ENCODE data around the gene BCAS2. TPM values are rescaled to one million over a fixed set of nuclear protein-coding genes. Genes with fewer than 3 reads are reported as not detected.

The BCAS2 gene
- total RNA-seq, 1 experiment from 2014 or later: 62.6 TPM

DNA sequence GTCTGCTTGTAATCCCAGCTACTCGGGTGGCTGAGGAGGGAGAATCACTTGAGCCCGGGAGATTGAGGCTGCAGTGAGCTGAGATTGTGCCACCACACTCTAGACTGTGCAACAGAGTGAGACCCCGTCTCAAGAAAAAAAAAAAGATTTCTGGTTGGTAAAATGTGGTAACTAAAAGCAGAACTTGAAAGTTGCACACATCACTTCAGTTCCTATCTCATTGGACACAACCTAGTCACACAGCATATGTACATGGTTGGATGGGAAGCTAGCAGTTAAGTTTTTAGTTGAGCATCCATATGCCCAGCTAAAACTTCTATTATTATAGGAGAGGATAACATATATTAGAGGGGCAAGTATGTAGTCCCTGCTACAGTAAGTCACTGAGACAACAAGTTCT, 22.1 kb downstream of the BCAS2 start:
- DNase-seq (ENCODE audit: low read depth): no peak

DNA sequence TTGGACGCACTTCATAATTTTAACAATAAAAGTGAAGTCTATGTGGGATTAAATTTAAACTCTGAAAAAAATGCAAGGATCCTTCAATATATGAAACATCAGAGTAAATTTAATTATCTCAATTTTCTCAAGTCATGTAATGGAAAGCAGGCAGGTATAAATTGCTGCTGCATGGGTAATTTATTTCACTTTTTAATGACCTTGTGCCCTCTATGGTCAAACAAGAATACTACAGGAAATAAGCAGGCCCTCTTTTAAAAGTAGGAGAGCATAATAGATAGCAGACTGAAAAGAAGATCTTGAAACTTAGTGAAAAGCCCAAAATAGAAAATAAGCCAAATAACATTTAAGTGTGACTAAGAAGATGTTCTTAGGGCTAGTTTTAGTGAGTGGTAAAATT, 22.9 kb downstream of the BCAS2 start:
- DNase-seq (ENCODE audit: low read depth): peak; percentile 27

DNA sequence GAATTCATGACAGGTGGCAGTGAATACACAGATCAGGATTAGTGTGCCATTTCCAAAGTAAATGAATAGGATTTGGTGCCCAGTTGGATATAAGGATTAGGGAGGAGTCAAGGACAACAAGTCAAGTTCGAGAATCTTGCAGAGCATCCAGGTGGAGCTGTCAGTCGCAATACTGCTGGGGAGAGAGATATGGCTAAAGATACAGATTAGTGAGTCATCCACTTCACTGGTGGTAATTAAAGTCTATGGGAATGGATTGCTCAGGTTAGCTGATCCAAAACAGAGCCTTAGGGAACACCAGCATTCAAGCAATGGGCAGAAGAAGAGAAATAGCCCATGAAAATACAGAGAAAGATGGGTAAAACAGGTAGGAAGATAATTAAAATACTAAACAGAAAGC, 26.8 kb downstream of the BCAS2 start:
- DNase-seq (ENCODE audit: low read depth): peak; percentile 21

DNA sequence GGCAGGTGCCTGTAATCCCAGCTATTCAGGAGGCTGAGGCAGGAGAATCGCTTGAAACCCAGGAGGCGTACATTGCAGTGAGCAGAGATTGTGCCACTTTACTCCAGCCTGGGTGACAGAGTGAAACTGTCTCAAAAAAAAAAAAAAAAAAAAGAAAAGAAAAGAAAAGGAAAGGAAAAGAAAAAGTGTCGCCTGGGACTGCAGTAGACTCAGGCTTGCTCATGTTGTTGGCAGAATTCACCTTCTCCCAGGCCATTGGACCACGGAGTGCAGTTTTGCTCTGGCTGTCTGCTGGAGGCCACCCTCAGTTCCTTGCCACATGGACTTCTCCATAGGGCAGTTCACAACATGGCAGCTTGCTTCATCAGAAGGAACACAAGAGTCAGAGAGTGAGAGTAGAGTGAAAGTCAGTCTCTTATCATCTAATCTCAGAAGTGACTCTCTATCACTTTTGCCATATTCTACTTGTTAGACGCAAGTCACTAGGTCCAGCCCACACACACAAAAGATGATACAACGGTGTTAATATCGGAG, 29.2 kb downstream of the BCAS2 start:
- DNase-seq (ENCODE audit: low read depth): no peak

DNA sequence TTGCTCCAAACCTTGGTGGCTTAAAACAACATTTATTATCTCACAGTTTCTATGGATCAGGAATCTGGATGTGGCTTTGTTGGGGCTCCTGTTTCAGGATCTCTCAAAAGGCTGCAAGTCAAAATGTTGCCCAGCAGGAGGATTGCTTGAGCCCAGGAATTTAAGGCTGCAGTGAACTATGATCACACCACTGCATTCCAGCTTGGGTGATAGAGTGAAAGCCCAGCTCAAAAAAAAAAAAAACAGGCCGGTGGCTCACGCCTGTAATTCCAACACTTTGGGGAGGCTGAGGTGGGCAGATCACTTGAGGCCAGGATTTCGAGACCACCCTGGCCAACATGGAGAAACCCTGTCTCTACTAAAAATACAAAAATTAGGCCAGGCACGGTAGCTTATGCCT, 30.0 kb downstream of the BCAS2 start:
- no peak for DNase-seq (ENCODE audit: low read depth)

DNA sequence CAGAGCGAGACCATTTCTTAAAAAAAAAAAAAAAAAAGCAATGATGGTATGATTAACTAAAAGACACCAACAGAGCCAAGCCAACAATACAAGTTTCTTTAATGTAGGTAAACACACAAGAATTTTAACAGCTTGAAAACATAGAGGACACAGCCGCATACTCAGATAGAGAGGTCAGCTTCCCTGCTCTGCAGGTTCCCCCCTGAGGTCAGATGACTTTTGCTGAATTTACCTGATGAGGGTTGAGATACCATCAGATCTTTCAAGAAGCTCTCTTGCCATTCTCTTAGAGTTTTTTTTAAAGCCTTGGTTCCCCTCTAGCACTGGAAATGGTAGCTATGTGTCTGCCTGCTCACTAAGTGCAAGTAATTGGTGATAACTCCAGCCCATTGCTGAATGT, 31.1 kb downstream of the BCAS2 start:
- DNase-seq (ENCODE audit: low read depth): no peak

DNA sequence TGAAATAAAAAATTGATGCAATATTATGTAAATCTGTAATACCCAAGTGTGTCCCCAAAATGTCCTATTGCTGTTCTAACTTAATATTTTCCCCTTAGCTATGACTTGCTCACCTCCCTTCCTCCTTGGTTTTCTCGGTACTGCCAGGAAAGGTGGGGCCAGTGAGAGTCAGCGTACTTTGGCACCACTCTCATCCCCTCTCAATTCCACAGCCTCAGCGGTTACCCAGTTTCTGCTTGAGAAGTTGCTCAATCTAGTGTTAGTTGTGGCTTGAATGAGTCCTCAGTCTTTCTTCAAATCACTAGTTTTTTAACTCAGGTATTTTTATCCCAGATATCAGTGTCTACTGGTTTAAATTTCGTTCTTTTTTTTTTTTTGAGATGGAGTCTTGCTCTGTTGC, 32.3 kb downstream of the BCAS2 start:
- DNase-seq (ENCODE audit: low read depth): no peak

DNA sequence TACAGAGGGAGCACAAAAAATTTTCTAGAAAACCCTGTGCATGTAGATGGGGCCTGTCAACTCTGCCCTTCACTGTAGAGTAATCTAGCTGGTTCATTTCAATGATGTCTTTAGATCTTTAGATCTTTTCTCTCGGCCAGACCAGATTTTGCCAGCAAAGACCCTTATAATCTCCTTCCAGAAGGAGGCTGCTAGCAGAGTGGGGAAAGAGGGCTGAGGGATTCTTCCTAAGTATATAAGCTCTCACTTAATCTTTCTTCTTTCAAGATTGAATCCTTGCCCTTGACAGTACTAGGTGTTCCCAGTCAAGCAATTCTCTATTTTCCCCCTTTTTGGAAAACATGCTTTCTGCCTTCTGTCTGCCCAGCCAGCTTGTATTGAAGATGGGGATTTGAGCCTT, 34.3 kb downstream of the BCAS2 start:
- no peak for DNase-seq (ENCODE audit: low read depth)

DNA sequence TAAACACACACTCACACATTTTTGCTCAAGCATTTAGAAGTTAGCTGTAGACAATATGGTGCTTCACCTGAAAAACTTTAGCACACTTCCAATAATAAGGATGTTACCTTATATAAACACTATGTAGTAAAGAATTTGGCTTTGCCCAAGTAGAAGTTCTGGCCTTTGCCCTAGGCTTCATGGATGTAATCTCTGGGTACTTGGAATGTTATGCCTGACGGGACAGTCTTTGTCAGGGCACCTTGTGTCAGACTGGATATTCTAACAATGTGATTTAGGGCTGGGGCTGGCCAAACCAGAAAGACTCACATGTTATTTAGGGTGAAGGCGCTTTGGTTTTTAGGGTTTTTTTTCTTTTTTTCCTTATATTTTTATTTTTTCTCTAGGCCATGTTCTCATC, 35.6 kb downstream of the BCAS2 start:
- DNase-seq (ENCODE audit: low read depth): no peak

DNA sequence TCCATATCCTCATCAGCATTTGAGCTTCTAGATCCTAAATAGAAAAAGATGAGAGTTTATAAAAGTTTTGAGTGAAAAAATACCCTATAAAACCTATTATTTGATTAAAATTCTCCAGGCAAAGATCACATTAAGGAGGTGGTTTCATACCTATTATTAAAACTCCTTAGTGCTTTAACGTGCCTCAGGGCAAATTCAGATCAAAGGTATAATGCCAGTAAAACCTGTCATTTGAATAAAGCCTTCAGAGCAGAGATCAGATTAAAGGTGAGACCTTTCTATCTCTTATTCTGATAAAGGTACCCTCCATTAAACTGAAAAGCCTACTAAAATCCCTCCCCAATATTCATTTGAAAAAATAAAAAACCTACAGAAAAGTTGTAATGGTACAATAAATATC, 36.1 kb downstream of the BCAS2 start:
- no peak for DNase-seq (ENCODE audit: low read depth)

DNA sequence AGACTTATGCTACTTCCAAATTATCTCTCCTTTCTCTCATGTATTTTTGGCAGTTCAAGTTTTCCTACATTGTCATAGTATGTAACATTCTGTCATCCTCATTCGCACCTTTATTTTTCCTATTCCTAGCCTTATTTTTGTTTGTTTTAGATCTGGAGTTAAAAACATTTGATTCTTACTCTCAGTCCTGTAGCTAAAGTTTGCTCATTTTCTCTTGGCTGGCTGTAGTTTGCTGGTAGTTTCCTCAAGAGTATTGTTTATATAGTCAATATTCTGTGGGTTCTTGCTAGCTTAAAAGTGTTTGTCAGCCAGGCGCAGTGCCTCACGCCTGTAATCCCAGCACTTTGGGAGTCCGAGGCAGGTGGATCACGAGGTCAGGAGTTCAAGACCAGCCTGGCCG, 40.6 kb downstream of the BCAS2 start:
- DNase-seq (ENCODE audit: low read depth): no peak

DNA sequence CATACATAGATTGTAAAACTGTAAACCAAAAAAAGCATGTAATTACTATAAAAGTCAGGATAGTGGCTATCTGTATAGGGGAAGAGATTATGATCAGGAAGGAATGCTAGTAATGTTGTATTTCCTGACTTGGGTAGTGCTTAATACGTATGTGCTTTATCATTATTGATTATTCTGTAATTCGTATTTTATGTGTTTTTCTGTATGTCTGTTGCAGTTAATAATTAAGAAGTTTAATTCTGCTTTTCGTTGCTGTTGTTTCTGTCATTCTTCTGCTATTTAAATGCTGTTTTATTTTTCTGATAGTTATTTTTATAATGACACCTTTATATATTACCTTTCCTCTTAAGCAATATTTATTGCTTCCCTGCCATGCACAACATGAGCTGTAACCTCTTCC, 41.1 kb downstream of the BCAS2 start:
- no peak for DNase-seq (ENCODE audit: low read depth)

DNA sequence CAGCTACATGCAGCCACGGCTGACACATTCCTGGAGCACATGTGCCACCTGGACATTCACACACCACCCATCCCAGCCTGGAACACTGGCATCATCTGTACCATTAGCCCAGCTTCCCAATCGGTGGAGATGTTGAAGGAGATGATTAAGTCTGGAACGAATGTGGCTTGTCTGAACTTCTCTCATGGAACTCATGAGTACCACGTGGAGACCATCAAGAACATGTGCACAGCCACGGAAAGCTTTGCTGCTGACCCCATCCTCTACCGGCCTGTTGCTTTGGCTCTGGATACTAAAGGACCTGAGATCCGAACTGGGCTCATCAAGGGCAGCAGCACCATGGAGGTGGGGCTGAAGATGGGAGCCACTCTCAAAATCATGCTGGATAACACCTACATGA, 45.4 kb downstream of the BCAS2 start:
- no peak for DNase-seq (ENCODE audit: low read depth)

DNA sequence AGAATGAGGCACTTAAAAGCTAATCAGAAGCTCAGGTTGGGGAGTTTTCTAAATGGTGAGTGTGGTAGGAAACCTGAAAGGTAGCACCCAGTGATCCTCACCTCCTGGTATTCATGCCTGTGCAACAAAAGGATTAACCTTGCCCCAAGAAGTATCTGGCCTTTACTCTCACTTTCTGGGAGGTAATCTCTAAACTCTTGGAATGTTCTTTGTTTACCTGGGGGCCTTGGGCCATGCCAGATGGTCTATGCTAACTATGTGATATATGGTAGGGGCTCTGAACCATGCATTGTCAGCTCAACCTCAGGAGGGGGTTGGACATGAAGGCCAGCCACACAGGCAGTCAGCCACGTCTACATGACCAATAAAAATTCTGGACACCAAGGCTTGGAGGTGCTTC, 46.0 kb downstream of the BCAS2 start:
- DNase-seq (ENCODE audit: low read depth): no peak

DNA sequence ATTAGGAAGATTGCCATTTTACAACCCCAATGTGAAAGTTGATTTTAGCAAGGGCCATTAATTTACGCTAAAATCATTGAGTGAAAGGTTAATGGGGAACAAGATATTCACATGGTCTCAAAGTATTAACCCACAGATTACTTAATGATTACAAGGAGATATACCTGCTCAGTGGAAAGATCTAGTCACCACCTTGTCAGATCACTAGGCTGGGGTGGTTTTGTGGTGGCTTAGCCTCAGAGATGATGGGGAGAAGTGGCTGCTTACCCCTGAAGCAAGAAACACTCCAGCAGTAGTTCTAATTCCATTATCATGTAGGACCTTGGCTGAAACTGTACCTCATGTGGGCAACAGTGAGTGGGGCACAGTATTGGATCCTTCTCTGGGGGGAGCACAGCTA, 50.3 kb downstream of the BCAS2 start:
- no peak for DNase-seq (ENCODE audit: low read depth)

DNA sequence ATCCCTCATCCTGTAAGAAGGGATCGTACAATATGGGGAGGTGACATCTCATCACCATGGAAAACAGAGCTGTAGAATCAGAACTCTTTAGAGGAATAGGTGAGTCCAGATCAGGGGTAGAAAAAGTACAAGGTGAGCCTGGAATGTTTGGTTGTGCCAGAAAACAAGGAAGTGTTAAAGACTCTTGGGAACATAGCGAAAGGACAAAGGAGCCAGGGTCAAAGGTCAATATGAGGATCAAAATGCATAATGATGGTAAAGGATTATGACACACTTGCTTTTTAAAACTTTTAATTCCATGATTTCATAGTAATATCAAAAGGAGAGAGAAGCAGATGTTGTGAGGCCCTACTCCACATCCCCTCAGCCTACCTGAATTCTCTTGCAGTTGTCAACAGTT, 51.2 kb downstream of the BCAS2 start:
- no peak for DNase-seq (ENCODE audit: low read depth)

DNA sequence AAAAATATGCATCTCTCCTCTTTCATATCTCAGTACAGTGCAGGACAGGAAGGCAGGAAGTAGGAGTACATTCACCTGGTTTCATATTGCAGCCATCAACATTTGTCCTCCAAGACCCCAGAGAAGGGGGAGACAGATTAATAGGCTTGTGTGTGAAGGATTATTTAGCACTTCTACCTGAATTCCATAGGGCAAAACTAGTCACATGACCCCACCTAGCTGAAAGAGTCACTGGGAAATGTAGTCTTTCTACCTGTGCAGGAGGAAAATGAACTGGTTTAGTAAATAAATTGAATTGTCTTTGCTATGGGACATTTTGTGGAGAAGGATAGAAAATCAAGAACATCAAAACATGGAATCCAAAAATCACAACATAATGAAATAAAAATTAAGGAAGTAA, 56.5 kb downstream of the BCAS2 start:
- DNase-seq (ENCODE audit: low read depth): no peak

DNA sequence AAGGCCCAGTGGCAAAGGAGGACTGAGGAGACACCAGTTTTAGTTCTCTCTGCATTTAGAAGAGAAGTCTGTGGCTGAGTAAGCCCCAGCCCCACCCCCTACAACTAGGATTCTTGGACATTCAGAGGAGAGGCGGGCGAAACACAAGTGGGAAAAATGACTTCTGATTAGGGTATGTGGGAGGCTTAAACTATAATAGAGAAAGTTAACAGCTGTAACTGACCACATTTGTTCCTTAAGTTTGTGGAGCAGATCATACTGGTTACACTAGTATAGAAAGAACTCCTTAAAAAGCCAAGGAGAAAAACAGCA, 59.2 kb downstream of the BCAS2 start:
- DNase-seq (ENCODE audit: low read depth): peak; percentile 88

DNA sequence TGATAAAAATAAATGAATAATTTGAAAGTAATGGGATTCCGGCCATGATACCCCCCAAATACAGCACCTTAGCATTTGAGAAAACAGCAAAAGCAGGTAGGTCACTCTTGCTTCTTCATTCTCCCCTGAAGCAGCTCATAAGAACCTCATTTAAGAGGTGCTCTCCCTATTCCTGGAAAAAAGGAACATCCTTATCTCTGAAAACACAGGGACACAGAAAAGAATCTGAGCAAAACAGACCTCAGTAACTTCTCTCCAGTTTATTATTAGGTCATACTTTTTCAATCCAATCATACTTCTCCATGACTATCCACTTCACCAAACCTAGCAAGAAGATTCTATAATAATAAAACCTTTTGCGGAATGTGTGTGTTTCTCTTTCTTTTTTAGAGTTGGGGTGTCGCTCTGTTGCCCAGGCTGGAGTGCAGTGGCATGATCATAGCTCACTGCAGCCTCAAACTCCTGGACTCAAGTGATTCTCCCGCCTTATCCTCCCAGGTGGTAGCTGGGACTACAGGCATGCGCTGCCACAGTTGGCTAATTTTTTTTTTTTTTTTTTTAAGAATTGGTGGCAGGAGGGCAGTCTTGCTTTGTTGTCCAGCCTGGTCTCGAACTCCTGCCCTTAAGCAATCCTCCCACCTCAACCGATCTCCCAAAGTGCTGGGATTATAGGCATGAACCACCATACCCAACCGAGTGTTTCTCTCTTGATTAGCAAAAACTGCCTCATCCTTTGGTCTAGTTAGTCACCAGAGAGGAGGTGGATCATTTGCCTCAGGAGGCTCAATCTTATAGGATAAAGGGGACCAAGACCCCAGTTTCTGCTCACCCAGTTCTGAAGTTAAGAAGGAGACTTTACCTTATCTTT, 59.8 kb downstream of the BCAS2 start:
- no peak for DNase-seq (ENCODE audit: low read depth)

Other genes starting within 250 kb of the BCAS2 start
- gene TRIM33, start 70.4 kb downstream of the BCAS2 start, total RNA-seq (2014; rRNA removed): 24.9 and 31.9 TPM in 2 replicates
- 4.1 and 4.6 TPM in 2 replicates for gene DENND2C, start 88.4 kb upstream of the BCAS2 start, total RNA-seq (2014; rRNA removed)
- 0.11 TPM in 1 of 2 replicates, not detected in the other for gene AMPD1, start 113.9 kb upstream of the BCAS2 start, total RNA-seq (2014; rRNA removed)
- gene NRAS, start 135.2 kb upstream of the BCAS2 start, total RNA-seq (2014; rRNA removed): 68.9 and 72.8 TPM in 2 replicates
- gene CSDE1, start 176.4 kb upstream of the BCAS2 start, total RNA-seq (2014; rRNA removed): 627 and 733 TPM in 2 replicates
- 31.0 and 34.4 TPM in 2 replicates for gene SIKE1, start 199.1 kb upstream of the BCAS2 start, total RNA-seq (2014; rRNA removed)